Mesenchymal stem cell (in vitro differentiated cells and primary cell): ENCODE measurements around the gene DGCR2.

Source experiments
- DNase-seq: peaks from one replicate; pipeline ENCODE4 v3.0.0-alpha.2; 2013
- H2AFZ ChIP-seq: one replicate; pipeline ENCODE4 v1.6.1; 2013; ENCODE audit warnings: low read depth, mild to moderate bottlenecking, control low read depth, inconsistent platforms, low read length, moderate library complexity
- H2AK5ac ChIP-seq: 2 replicates; pipeline ENCODE4 v1.6.1; 2013; ENCODE audit warnings: low read length, moderate library complexity, mild to moderate bottlenecking, inconsistent platforms; ENCODE audit not compliant: severe bottlenecking
- H2BK120ac ChIP-seq: one replicate; pipeline ENCODE4 v1.6.1; 2013; ENCODE audit warnings: low read depth, mild to moderate bottlenecking, inconsistent platforms, low read length, moderate library complexity
- H2BK12ac ChIP-seq, 2 experiments: one replicate each; pipeline ENCODE4 v1.6.1; 2013; ENCODE audit warnings: inconsistent platforms in 2 of 2, low read length in 2 of 2, mild to moderate bottlenecking in 2 of 2, moderate library complexity in 2 of 2, control low read depth in 1 of 2
- H2BK15ac ChIP-seq: one replicate; pipeline ENCODE4 v1.6.1; 2013; ENCODE audit warnings: mild to moderate bottlenecking, low read depth, inconsistent platforms; ENCODE audit not compliant: poor library complexity, severe bottlenecking
- H2BK5ac ChIP-seq: 2 replicates; pipeline ENCODE4 v1.6.1; 2013; ENCODE audit warnings: low read depth, mild to moderate bottlenecking, low read length, control low read depth, inconsistent platforms; ENCODE audit not compliant: poor library complexity, severe bottlenecking
- H3K14ac ChIP-seq, 2 experiments: one replicate each; pipeline ENCODE4 v1.6.1; 2013; ENCODE audit warnings: inconsistent platforms in 2 of 2, low read length in 2 of 2, control low read depth in 1 of 2, mild to moderate bottlenecking in 1 of 2, moderate library complexity in 1 of 2
- H3K18ac ChIP-seq, 2 experiments: one replicate each; pipeline ENCODE4 v1.6.1; 2013; ENCODE audit warnings: inconsistent platforms in 2 of 2, low read length in 2 of 2, control low read depth in 1 of 2, low read depth in 1 of 2, mild to moderate bottlenecking in 1 of 2
- H3K23ac ChIP-seq, 2 experiments: one replicate each; pipeline ENCODE4 v1.6.1; 2013; ENCODE audit warnings: inconsistent platforms in 2 of 2, low read length in 2 of 2, mild to moderate bottlenecking in 2 of 2, moderate library complexity in 2 of 2, control low read depth in 1 of 2
- H3K27ac ChIP-seq: 2 replicates; pipeline ENCODE4 v1.5.1; 2013; ENCODE audit warnings: mild to moderate bottlenecking, moderate library complexity, low read length, control low read depth, inconsistent platforms; ENCODE audit not compliant: poor library complexity, severe bottlenecking
- H3K27me3 ChIP-seq, 2 experiments: 2 replicates each; pipeline versions ENCODE4 v1.6.1 to v1.7.0; 2013; ENCODE audit warnings: low read length in 2 of 2, mild to moderate bottlenecking in 2 of 2, moderate library complexity in 2 of 2, control low read depth in 1 of 2, inconsistent platforms in 1 of 2; ENCODE audit not compliant: control insufficient read depth in 1 of 2, insufficient read depth in 1 of 2
- H3K36me3 ChIP-seq, 2 experiments: 2 replicates each; pipeline versions ENCODE4 v1.6.1 to v1.7.0; 2013; ENCODE audit warnings: low read length in 2 of 2, control low read depth in 1 of 2, inconsistent platforms in 1 of 2, low read depth in 1 of 2, mild to moderate bottlenecking in 1 of 2; ENCODE audit not compliant: insufficient read depth in 2 of 2, control insufficient read depth in 1 of 2
- H3K4ac ChIP-seq, 2 experiments: one replicate each; pipeline ENCODE4 v1.6.1; 2013; ENCODE audit warnings: inconsistent platforms in 2 of 2, low read length in 2 of 2, mild to moderate bottlenecking in 2 of 2, moderate library complexity in 2 of 2, control low read depth in 1 of 2, low read depth in 1 of 2
- H3K4me1 ChIP-seq: 2 replicates; pipeline ENCODE4 v1.6.1; 2013; ENCODE audit warnings: low read depth, low read length, control low read depth; ENCODE audit not compliant: control insufficient read depth, insufficient read depth
- H3K4me2 ChIP-seq: 2 replicates; pipeline ENCODE4 v1.6.1; 2013; ENCODE audit warnings: low read length, mild to moderate bottlenecking, inconsistent platforms; ENCODE audit not compliant: poor library complexity, severe bottlenecking
- H3K4me3 ChIP-seq, 2 experiments: 2 replicates each; pipeline versions ENCODE4 v1.5.1 to v1.7.0; 2013; ENCODE audit warnings: low read length in 2 of 2, mild to moderate bottlenecking in 2 of 2, control low read depth in 1 of 2, low read depth in 1 of 2; ENCODE audit not compliant: insufficient read depth in 1 of 2
- H3K79me1 ChIP-seq: replicated peaks from 2 replicates; pipeline ENCODE4 v1.6.1; 2013; ENCODE audit warnings: mild to moderate bottlenecking, control low read depth, low read length, inconsistent platforms; ENCODE audit not compliant: poor library complexity, severe bottlenecking
- H3K9ac ChIP-seq: 2 replicates; pipeline ENCODE4 v1.7.0; 2013; ENCODE audit warnings: mild to moderate bottlenecking, low read length, moderate library complexity
- H3K9me3 ChIP-seq: 2 replicates; pipeline ENCODE4 v1.7.0; 2013; ENCODE audit warnings: mild to moderate bottlenecking, low read length; ENCODE audit not compliant: control insufficient read depth
- H4K8ac ChIP-seq: one replicate; pipeline ENCODE4 v1.6.1; 2013; ENCODE audit warnings: inconsistent platforms, mild to moderate bottlenecking, low read length, moderate library complexity
- H4K91ac ChIP-seq: one replicate; pipeline ENCODE4 v1.6.1; 2013; ENCODE audit warnings: mild to moderate bottlenecking, low read length, inconsistent platforms
- WGBS: methylation state at CpG from one replicate; pipeline ENCODE4 v1.1.7; 2013; ENCODE audit warnings: mixed read lengths; 5-methylcytosine and 5-hydroxymethylcytosine counted together

The DGCR2 gene

GRCh38 chr22:19150482-19151328 is 28.5 kb upstream of the DGCR2 start:
- Histone ChIP-seq H3K14ac (peak overlapping the region in 1 of 2 experiments; percentile 71), H3K4me2 (no peak overlapping the region), H3K4me3 (no peak overlapping the region), H2BK120ac (no peak overlapping the region), H4K8ac (no peak overlapping the region), H3K79me1 (no peaks in the 10 kb centered on the region), H3K18ac (no peak overlapping the region), H3K27me3 (peaks cover 67 to 69% of the 10 kb centered on the region in 2 experiments), H3K27ac (no peak overlapping the region), H2AK5ac (no peak overlapping the region), H2BK15ac (no peak overlapping the region), H4K91ac (no peak overlapping the region), H3K4me1 (peaks cover 7% of the 10 kb centered on the region), H2BK5ac (no peak overlapping the region), H3K23ac (no peak overlapping the region), H3K4ac (no peak overlapping the region), H3K9me3 (peaks cover 14% of the 10 kb centered on the region), H3K9ac (no peak overlapping the region), H3K36me3 (no peaks in the 10 kb centered on the region), H2BK12ac (no peak overlapping the region), H2AFZ (no peak overlapping the region)
- DNase-seq, result no peak
- WGBS, result 24% methylated on average over 61 of the region's 68 CpGs

- 5% methylated on average over 25 of the region's 59 CpGs for WGBS
Observed at GRCh38 chr22:19149991-19150390, 27.8 kb upstream of the DGCR2 start, which contains the start of gene GSC2. GSC2 (minus strand) TSS chr22:19150292; CDS start chr22:19150283, 9 bp downstream.

GRCh38 chr22:19149047-19149883 is 27.1 kb upstream of the DGCR2 start:
- H3K23ac ChIP-seq, result no peak overlapping the region
- no peak overlapping the region for H2BK120ac ChIP-seq
- no peaks in the 10 kb centered on the region for H3K36me3 ChIP-seq
- no peak overlapping the region for H2AK5ac ChIP-seq
- DNase-seq, result no peak
- H3K4me1 ChIP-seq, result peaks cover 7% of the 10 kb centered on the region
- no peak overlapping the region for H2BK12ac ChIP-seq
- no peak overlapping the region for H3K4ac ChIP-seq
- H3K9me3 ChIP-seq, result peaks cover 14% of the 10 kb centered on the region
- no peak overlapping the region for H3K18ac ChIP-seq
- H2AFZ ChIP-seq, result no peak overlapping the region
- H3K79me1 ChIP-seq, result no peaks in the 10 kb centered on the region
- H2BK15ac ChIP-seq, result no peak overlapping the region
- H4K91ac ChIP-seq, result no peak overlapping the region
- H3K9ac ChIP-seq, result no peak overlapping the region
- WGBS, result 11% methylated on average over 89 of the region's 92 CpGs
- H3K4me3 ChIP-seq, result no peak overlapping the region
- H3K27ac ChIP-seq, result no peak overlapping the region
- no peak overlapping the region for H2BK5ac ChIP-seq
- H3K4me2 ChIP-seq, result peak overlapping the region; percentile 28
- peaks cover 61 to 62% of the 10 kb centered on the region in 2 experiments for H3K27me3 ChIP-seq
- H3K14ac ChIP-seq, result no peak overlapping the region
- no peak overlapping the region for H4K8ac ChIP-seq

More at GRCh38 chr22:19149991-19150390, 27.8 kb upstream of the DGCR2 start, which contains the start of gene GSC2:
- Histone ChIP-seq H4K91ac (no peak within 1 kb of the TSS), H3K4me2 (peak within 1 kb of the TSS; percentile 28), H3K14ac (peak within 1 kb of the TSS in 1 of 2 experiments; percentile 71), H2BK5ac (no peak within 1 kb of the TSS), H4K8ac (no peak within 1 kb of the TSS), H3K27ac (no peak within 1 kb of the TSS), H2BK12ac (no peak within 1 kb of the TSS), H3K4me1 (peaks cover 7% of the 10 kb centered on the region), H2BK15ac (no peak within 1 kb of the TSS), H3K23ac (no peak within 1 kb of the TSS), H3K79me1 (no peaks in the 10 kb centered on the region), H3K4me3 (no peak within 1 kb of the TSS), H3K27me3 (peaks cover 63 to 64% of the 10 kb centered on the region in 2 experiments), H2AK5ac (no peak within 1 kb of the TSS), H3K36me3 (no peaks in the 10 kb centered on the region), H2BK120ac (no peak within 1 kb of the TSS), H3K4ac (no peak within 1 kb of the TSS), H3K9ac (no peak within 1 kb of the TSS), H3K18ac (no peak within 1 kb of the TSS), H3K9me3 (peaks cover 14% of the 10 kb centered on the region), H2AFZ (no peak within 1 kb of the TSS)
- DNase-seq, result no peak
